ENCODE results near the gene TFIP11. TPM values are rescaled to one million over a fixed set of nuclear protein-coding genes. Genes with fewer than 3 reads are reported as not detected.
A peak's percentile ranks its signal among the peaks of the same experiment; 100 is the strongest.

The TFIP11 gene
- total RNA-seq, 4 donors from 2014 or later = 29.1 to 55.0 (median 35.7) TPM

GRCh38 chr22:26471522-26471921 is 40.8 kb downstream of the TFIP11 start:
- intact Hi-C loops (cut with DNase I; ENCODE audit: low total_unique reads) = no loop called here
- H3K4me3 ChIP-seq (ENCODE audit: low read depth, poor library complexity, severe bottlenecking) = no peak overlapping the region
- WGBS, 2 donors = 66 to 68% methylated on average over 5 of the region's 5 CpGs
- DNase-seq (ENCODE audit: low spot score in 2 of 2) = no peak
- TF ChIP-seq, protein P1, sequence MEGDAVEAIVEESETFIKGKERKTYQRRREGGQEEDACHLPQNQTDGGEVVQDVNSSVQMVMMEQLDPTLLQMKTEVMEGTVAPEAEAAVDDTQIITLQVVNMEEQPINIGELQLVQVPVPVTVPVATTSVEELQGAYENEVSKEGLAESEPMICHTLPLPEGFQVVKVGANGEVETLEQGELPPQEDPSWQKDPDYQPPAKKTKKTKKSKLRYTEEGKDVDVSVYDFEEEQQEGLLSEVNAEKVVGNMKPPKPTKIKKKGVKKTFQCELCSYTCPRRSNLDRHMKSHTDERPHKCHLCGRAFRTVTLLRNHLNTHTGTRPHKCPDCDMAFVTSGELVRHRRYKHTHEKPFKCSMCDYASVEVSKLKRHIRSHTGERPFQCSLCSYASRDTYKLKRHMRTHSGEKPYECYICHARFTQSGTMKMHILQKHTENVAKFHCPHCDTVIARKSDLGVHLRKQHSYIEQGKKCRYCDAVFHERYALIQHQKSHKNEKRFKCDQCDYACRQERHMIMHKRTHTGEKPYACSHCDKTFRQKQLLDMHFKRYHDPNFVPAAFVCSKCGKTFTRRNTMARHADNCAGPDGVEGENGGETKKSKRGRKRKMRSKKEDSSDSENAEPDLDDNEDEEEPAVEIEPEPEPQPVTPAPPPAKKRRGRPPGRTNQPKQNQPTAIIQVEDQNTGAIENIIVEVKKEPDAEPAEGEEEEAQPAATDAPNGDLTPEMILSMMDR (IDR thresholded peaks at IDR 0.05) = no peak
- no peak for TF ChIP-seq POLR2A (IDR thresholded peaks at IDR 0.05)

GRCh38 chr22:26470807-26471206 is 41.5 kb downstream of the TFIP11 start:
- DNase-seq (ENCODE audit: low spot score in 2 of 2) = no peak
- 88 to 97% methylated on average over 2 of the region's 2 CpGs for WGBS, 2 donors
- TF ChIP-seq POLR2A (IDR thresholded peaks at IDR 0.05) = no peak
- TF ChIP-seq, protein P1 (IDR thresholded peaks at IDR 0.05) = no peak
- H3K4me3 ChIP-seq (ENCODE audit: low read depth, poor library complexity, severe bottlenecking) = no peak overlapping the region
- intact Hi-C loops (cut with DNase I; ENCODE audit: low total_unique reads) = no loop called here

DNA sequence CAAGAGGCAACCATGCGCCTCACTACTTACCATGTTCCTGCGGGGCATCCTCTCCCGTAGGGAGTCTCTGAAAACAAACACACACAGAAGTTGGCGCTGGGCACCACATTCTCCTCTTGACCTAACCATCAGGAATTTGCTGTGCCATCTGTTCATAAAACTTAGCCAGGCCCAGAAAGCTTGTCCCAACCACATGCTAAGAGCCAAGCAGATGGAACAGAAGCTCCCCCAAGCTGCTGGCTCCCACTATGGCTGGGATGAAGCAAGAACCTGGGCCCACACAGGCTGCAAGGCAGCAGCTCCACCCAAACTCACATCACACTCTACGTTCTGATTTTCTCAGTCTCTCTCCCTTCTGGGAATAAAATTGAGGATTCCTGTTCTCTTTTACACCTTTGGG is 46.1 kb downstream of the TFIP11 start:
- peak in 1 of 2 donors; percentile 76 for DNase-seq (ENCODE audit: low spot score in 2 of 2)
- 66 to 74% methylated on average over 5 of the region's 5 CpGs for WGBS, 2 donors
- TF ChIP-seq POLR2A (IDR thresholded peaks at IDR 0.05) = no peak
- TF ChIP-seq, protein P1 (IDR thresholded peaks at IDR 0.05) = no peak
- no peak overlapping the region for H3K4me3 ChIP-seq (ENCODE audit: low read depth, poor library complexity, severe bottlenecking)
- intact Hi-C loops (cut with DNase I; ENCODE audit: low total_unique reads) = loop anchor here (5.0 to 10.0 kb wide), 2 partner anchors 71 to 1324 kb away; no protein-coding TSS in a partner anchor

GRCh38 chr22:26464312-26464711 is 48.0 kb downstream of the TFIP11 start:
- DNase-seq (ENCODE audit: low spot score in 2 of 2) = peak in 1 of 2 donors; percentile 77
- no peak for TF ChIP-seq POLR2A (IDR thresholded peaks at IDR 0.05)
- TF ChIP-seq, protein P1 (IDR thresholded peaks at IDR 0.05) = no peak
- H3K4me3 ChIP-seq (ENCODE audit: low read depth, poor library complexity, severe bottlenecking) = no peak overlapping the region
- WGBS, 2 donors = 27 to 30% methylated on average over 7 of the region's 7 CpGs
- intact Hi-C loops (cut with DNase I; ENCODE audit: low total_unique reads) = loop anchor here (10.0 kb wide), 1 partner anchor 70 kb away; no protein-coding TSS in a partner anchor

DNA sequence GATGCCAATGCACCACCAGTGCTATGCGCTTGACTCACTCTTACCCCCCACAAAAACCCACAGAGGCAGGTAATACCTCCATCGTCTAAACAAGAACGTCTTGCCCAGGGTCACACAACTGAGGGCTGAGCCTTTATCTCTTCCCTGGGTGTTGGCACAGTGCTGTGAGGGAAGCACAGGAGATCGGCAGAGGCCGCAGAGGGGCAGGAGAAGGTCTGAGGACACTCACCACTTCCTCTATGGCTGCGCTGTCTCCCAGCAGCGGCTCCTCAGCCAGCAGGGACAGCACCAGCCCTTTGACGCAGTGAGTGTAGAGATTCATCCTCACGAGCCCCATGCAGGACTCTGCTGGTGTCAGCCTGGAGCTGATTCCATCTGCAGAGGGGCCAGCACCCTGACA is 48.6 kb downstream of the TFIP11 start:
- TF ChIP-seq, protein P1 (IDR thresholded peaks at IDR 0.05) = no peak
- no peak for TF ChIP-seq POLR2A (IDR thresholded peaks at IDR 0.05)
- H3K4me3 ChIP-seq (ENCODE audit: low read depth, poor library complexity, severe bottlenecking) = no peak overlapping the region
- 71 to 73% methylated on average over 8 to 9 of the region's 9 CpGs for WGBS, 2 donors
- intact Hi-C loops (cut with DNase I; ENCODE audit: low total_unique reads) = loop anchor here (10.0 kb wide), 1 partner anchor 69 kb away; no protein-coding TSS in a partner anchor
- DNase-seq (ENCODE audit: low spot score in 2 of 2) = peak in 1 of 2 donors; percentile 78
